HG02943 (cell line): Measurements from ENCODE around the gene LYPD6B.

Experiments
- ATAC-seq: cut with Tn5 transposase; IDR thresholded peaks from one replicate; pipeline ENCODE4 v1.9.1; 2021; ENCODE audit warnings: mild to moderate bottlenecking, low read depth, moderate library complexity; ENCODE audit not compliant: unreplicated experiment

Gene LYPD6B

GRCh38 chr2:149037851-149038250 is 648 bp upstream of the LYPD6B start:
- no peak for ATAC-seq

- ATAC-seq = no peak
Measured at GRCh38 chr2:149039213-149039724, 770 bp downstream of the LYPD6B start.

GRCh38 chr2:149040451-149040850 is 2.0 kb downstream of the LYPD6B start:
- ATAC-seq = no peak

- ATAC-seq = no peak
Measured at GRCh38 chr2:149041482-149041881, 3.0 kb downstream of the LYPD6B start.

- no peak for ATAC-seq
Measured at GRCh38 chr2:149042881-149043280, 4.4 kb downstream of the LYPD6B start.

- no peak for ATAC-seq
Measured at GRCh38 chr2:149044500-149044899, 6.0 kb downstream of the LYPD6B start.

- ATAC-seq = no peak
Measured at GRCh38 chr2:149047118-149047517, 8.6 kb downstream of the LYPD6B start.

- ATAC-seq = no peak
Measured at GRCh38 chr2:149049142-149049541, 10.6 kb downstream of the LYPD6B start.

GRCh38 chr2:149050188-149050587 is 11.7 kb downstream of the LYPD6B start:
- ATAC-seq = no peak

- no peak for ATAC-seq
Measured at GRCh38 chr2:149055751-149056150, 17.3 kb downstream of the LYPD6B start.

GRCh38 chr2:149056541-149057255 is 18.2 kb downstream of the LYPD6B start:
- no peak for ATAC-seq

GRCh38 chr2:149057401-149057800 is 18.9 kb downstream of the LYPD6B start:
- no peak for ATAC-seq

GRCh38 chr2:149058936-149059335 is 20.4 kb downstream of the LYPD6B start:
- ATAC-seq = no peak

GRCh38 chr2:149059822-149060221 is 21.3 kb downstream of the LYPD6B start:
- no peak for ATAC-seq

- no peak for ATAC-seq
Measured at GRCh38 chr2:149061133-149061745, 22.7 kb downstream of the LYPD6B start.

- ATAC-seq = no peak
Measured at GRCh38 chr2:149062531-149062930, 24.0 kb downstream of the LYPD6B start.

- ATAC-seq = no peak
Measured at GRCh38 chr2:149063177-149063576, 24.7 kb downstream of the LYPD6B start.

- no peak for ATAC-seq
Measured at GRCh38 chr2:149064365-149064841, 25.9 kb downstream of the LYPD6B start.

GRCh38 chr2:149064856-149065630 is 26.5 kb downstream of the LYPD6B start:
- ATAC-seq = no peak

GRCh38 chr2:149068225-149068995 is 29.9 kb downstream of the LYPD6B start:
- no peak for ATAC-seq
